Measurements from ENCODE around the gene SLC28A1. TPM values are rescaled to one million over a fixed set of nuclear protein-coding genes. Genes with fewer than 3 reads are reported as not detected.

SLC28A1 gene
- total RNA-seq, 4 donors from 2014 or later: not detected

DNA sequence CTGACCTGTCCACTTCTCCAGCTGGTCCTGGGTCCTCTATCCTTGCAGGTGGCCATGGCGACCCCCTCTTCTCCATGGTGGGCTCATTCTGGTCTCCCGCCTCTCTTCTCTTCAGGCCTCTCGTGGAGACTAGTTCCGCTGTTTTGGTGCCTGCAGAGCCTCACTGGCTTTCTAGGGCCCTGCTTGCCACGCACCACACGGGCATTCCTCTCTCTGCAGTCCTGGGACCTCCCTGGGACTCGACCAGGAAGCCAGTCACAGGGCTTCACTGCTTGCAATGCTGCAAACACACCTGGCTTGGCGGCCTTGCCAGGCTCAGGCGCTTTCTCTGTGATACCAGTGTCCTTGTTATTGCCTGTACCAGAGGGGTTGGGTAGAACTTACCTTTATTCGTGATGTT lies 9.1 kb downstream of the SLC28A1 start:
- H3K4me3 ChIP-seq: no peak overlapping the region
- in situ Hi-C loops (cut with MboI; ENCODE audit: low pct_ligation_motif_present in 1 of 4, low pct_unique_long_range_greater_than_20kb in 1 of 4, low sequenced_read_pairs in 3 of 4): no loop called here
- DNase-seq: no peak
- intact Hi-C loops (cut with DNase I; ENCODE audit: low total_unique reads): no loop called here
- H3K4me1 ChIP-seq: no peaks in the 10 kb centered on the region
- no peaks in the 10 kb centered on the region for H3K9me3 ChIP-seq
- TF ChIP-seq EP300 (IDR thresholded peaks at IDR 0.05; ENCODE audit: low read depth) (no peak), POLR2AphosphoS5 (IDR thresholded peaks at IDR 0.05) (no peak), POLR2A (IDR thresholded peaks at IDR 0.05) (no peak)
- TF ChIP-seq, protein P1, sequence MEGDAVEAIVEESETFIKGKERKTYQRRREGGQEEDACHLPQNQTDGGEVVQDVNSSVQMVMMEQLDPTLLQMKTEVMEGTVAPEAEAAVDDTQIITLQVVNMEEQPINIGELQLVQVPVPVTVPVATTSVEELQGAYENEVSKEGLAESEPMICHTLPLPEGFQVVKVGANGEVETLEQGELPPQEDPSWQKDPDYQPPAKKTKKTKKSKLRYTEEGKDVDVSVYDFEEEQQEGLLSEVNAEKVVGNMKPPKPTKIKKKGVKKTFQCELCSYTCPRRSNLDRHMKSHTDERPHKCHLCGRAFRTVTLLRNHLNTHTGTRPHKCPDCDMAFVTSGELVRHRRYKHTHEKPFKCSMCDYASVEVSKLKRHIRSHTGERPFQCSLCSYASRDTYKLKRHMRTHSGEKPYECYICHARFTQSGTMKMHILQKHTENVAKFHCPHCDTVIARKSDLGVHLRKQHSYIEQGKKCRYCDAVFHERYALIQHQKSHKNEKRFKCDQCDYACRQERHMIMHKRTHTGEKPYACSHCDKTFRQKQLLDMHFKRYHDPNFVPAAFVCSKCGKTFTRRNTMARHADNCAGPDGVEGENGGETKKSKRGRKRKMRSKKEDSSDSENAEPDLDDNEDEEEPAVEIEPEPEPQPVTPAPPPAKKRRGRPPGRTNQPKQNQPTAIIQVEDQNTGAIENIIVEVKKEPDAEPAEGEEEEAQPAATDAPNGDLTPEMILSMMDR (IDR thresholded peaks at IDR 0.05): no peak
- no peaks in the 10 kb centered on the region for H3K27me3 ChIP-seq
- no peak overlapping the region for H3K27ac ChIP-seq
- H3K36me3 ChIP-seq: no peaks in the 10 kb centered on the region
- WGBS, 2 donors (ENCODE audit: low coverage in 1 of 2): 69 to 74% methylated on average over 10 of the region's 10 CpGs

DNA sequence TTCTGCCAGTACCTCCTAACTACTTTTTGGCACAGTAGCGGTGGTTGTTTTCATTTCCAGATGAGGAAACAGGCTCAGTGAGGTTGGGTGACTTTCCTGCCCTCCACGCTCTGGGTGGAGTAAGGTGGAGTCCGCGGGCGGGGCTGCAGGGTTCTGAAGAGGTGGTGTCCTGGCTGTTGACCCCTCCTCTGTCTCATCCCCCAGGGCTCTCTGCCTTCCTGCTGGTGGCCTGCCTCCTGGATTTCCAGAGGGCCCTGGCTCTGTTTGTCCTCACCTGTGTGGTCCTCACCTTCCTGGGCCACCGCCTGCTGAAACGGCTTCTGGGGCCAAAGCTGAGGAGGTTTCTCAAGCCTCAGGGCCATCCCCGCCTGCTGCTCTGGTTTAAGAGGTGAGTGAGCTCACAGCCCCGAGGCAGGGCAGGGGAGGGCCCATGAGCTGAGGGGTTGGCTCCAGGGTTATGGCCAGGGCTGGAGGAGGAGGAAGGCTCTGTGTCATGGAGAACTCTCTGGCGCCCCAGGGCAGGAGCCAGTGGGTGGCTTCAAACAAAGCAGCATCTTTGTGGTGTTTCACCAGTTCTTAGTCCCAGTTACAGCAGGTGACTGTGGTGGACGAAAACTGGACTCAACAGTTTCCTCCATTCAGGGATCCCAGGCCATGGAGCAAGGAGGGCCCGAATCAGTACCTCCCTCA lies 10.4 kb downstream of the SLC28A1 start:
- no peak for TF ChIP-seq EP300 (IDR thresholded peaks at IDR 0.05; ENCODE audit: low read depth)
- TF ChIP-seq POLR2AphosphoS5 (IDR thresholded peaks at IDR 0.05): no peak
- TF ChIP-seq, protein P1 (IDR thresholded peaks at IDR 0.05): no peak
- no peak for TF ChIP-seq POLR2A (IDR thresholded peaks at IDR 0.05)
- H3K9me3 ChIP-seq: no peaks in the 10 kb centered on the region
- WGBS, 2 donors (ENCODE audit: low coverage in 1 of 2): 80 to 81% methylated on average over 1 to 11 of the region's 12 CpGs
- H3K4me3 ChIP-seq: no peak overlapping the region
- intact Hi-C loops (cut with DNase I; ENCODE audit: low total_unique reads) (no loop called here), in situ Hi-C loops (cut with MboI; ENCODE audit: low pct_ligation_motif_present in 1 of 4, low pct_unique_long_range_greater_than_20kb in 1 of 4, low sequenced_read_pairs in 3 of 4) (no loop called here)
- no peaks in the 10 kb centered on the region for H3K27me3 ChIP-seq
- DNase-seq: no peak
- H3K27ac ChIP-seq: no peak overlapping the region
- H3K4me1 ChIP-seq: no peaks in the 10 kb centered on the region
- no peaks in the 10 kb centered on the region for H3K36me3 ChIP-seq

DNA sequence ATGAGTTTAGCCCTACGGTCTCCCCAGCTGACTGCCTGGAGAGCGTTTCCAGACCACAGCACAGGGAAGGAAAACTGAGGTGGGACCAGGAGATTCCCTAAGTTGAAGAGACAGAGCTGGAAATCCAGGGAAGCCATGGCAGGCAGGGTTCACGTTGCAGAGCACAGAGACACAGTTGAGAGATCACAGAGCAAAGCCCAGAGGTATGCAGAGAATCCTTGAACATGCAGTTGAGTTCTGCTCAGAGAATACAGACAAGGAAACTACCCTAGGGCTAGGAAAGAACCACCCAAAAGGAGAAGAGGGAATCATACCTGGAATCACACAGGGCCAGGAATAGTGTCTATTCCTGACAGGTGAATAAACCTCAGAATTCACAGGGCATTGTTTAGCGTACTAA lies 14.3 kb downstream of the SLC28A1 start:
- H3K4me1 ChIP-seq: no peaks in the 10 kb centered on the region
- TF ChIP-seq, protein P1 (IDR thresholded peaks at IDR 0.05): no peak
- TF ChIP-seq EP300 (IDR thresholded peaks at IDR 0.05; ENCODE audit: low read depth) (no peak), POLR2AphosphoS5 (IDR thresholded peaks at IDR 0.05) (no peak), POLR2A (IDR thresholded peaks at IDR 0.05) (no peak)
- in situ Hi-C loops (cut with MboI; ENCODE audit: low pct_ligation_motif_present in 1 of 4, low pct_unique_long_range_greater_than_20kb in 1 of 4, low sequenced_read_pairs in 3 of 4): no loop called here
- H3K4me3 ChIP-seq: no peak overlapping the region
- H3K27me3 ChIP-seq: no peaks in the 10 kb centered on the region
- WGBS, 2 donors (ENCODE audit: low coverage in 1 of 2): 58 to 65% methylated on average over 4 of the region's 4 CpGs
- intact Hi-C loops (cut with DNase I; ENCODE audit: low total_unique reads): no loop called here
- DNase-seq: no peak
- no peak overlapping the region for H3K27ac ChIP-seq
- H3K36me3 ChIP-seq: no peaks in the 10 kb centered on the region
- H3K9me3 ChIP-seq: no peaks in the 10 kb centered on the region

DNA sequence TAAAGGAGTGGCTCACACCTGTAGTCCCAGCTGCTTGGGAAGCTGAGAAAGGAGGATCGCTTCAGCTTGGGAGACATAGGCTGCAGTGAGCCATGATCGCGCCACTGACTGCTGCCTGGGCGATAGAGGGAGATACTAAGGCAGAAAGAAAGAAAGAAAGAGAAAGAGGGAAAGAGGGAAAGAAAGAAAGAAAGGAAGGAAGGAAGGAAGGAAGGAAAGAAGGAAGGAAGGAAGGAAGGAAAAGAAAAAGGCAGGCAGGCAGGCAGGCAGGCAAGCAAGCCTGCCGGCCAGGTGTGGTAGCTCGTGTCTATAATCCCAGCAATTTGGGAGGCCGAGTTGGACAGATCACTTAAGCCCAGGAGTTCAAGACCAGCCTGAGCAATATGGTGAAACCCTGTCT lies 15.3 kb downstream of the SLC28A1 start:
- intact Hi-C loops (cut with DNase I; ENCODE audit: low total_unique reads) (no loop called here), in situ Hi-C loops (cut with MboI; ENCODE audit: low pct_ligation_motif_present in 1 of 4, low pct_unique_long_range_greater_than_20kb in 1 of 4, low sequenced_read_pairs in 3 of 4) (loop anchor here in 1 of 4 donors (25.0 kb wide), 1 partner anchor 312 kb away; no protein-coding TSS in a partner anchor)
- Histone ChIP-seq H3K27me3 (no peaks in the 10 kb centered on the region), H3K36me3 (no peaks in the 10 kb centered on the region), H3K4me1 (peaks cover 0 to 4% (median 0%) of the 10 kb centered on the region in 4 donors), H3K9me3 (no peaks in the 10 kb centered on the region), H3K27ac (no peak overlapping the region), H3K4me3 (no peak overlapping the region)
- WGBS, 2 donors (ENCODE audit: low coverage in 1 of 2): 80 to 100% methylated on average over 1 to 7 of the region's 7 CpGs
- no peak for DNase-seq
- TF ChIP-seq EP300 (IDR thresholded peaks at IDR 0.05; ENCODE audit: low read depth): no peak
- TF ChIP-seq, protein P1 (IDR thresholded peaks at IDR 0.05): no peak
- no peak for TF ChIP-seq POLR2AphosphoS5 (IDR thresholded peaks at IDR 0.05)
- no peak for TF ChIP-seq POLR2A (IDR thresholded peaks at IDR 0.05)
